ENCODE data around the gene HIGD1B.

DNA sequence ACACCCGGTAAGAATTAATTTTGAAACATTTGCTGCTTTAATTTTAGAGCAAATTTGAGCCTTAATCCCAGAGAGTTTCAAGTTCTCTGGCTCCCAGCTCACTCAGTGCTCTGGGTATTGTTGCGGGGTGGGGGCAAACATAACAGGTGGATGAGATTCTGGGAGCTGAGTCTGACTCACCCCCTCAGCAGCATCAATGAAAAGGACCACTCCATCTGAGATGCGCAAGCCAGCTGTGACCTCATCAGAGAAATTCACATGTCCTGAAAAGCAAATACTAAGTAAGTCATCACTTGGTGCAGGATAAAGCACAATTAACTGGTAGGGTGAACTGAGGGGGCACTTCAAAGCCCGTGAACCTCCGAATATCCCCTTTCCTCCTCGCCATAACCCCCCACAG lies 31.7 kb downstream of the HIGD1B start:
- no peak for TF ChIP-seq ZNF274 (IDR thresholded peaks at IDR 0.05; ENCODE audit: low read depth, low read length)
- no peak for TF ChIP-seq YY1 (IDR thresholded peaks at IDR 0.05; ENCODE audit: insufficient read depth, insufficient read length)
- no peak for TF ChIP-seq SUZ12 (IDR thresholded peaks at IDR 0.05; ENCODE audit: extremely low read depth, insufficient read depth, insufficient read length)

Data from NT2/D1 (cell line).